ENCODE results near the gene TPM1. TPM values are rescaled to one million over a fixed set of nuclear protein-coding genes. Genes with fewer than 3 reads are reported as not detected.

TPM1 gene
- total RNA-seq, 6 experiments from 2014 or later: 1,264 to 1,620 (median 1,342) TPM

GRCh38 chr15:63012444-63012843 is 30.1 kb upstream of the TPM1 start:
- H3K36me3 Mint-ChIP-seq (ENCODE audit: low read depth): no peaks in the 10 kb centered on the region
- no peak for TF ChIP-seq CTCF (IDR thresholded peaks at IDR 0.05)
- H3K9me3 Mint-ChIP-seq: no peaks in the 10 kb centered on the region
- H3K4me1 Mint-ChIP-seq (ENCODE audit: low read depth): peaks cover 48% of the 10 kb centered on the region
- H3K27ac Mint-ChIP-seq: no peak overlapping the region
- H3K27me3 Mint-ChIP-seq (ENCODE audit: insufficient read depth): no peaks in the 10 kb centered on the region
- no peak for DNase-seq
- H3K4me3 Mint-ChIP-seq: no peak overlapping the region

GRCh38 chr15:63013052-63013808 is 29.3 kb upstream of the TPM1 start:
- H3K27ac Mint-ChIP-seq: peak overlapping the region; percentile 86
- DNase-seq: peak; percentile 73
- no peak for TF ChIP-seq CTCF (IDR thresholded peaks at IDR 0.05)
- no peaks in the 10 kb centered on the region for H3K36me3 Mint-ChIP-seq (ENCODE audit: low read depth)
- no peaks in the 10 kb centered on the region for H3K9me3 Mint-ChIP-seq
- H3K27me3 Mint-ChIP-seq (ENCODE audit: insufficient read depth): no peaks in the 10 kb centered on the region
- H3K4me3 Mint-ChIP-seq: peak overlapping the region; percentile 64
- peaks cover 49% of the 10 kb centered on the region for H3K4me1 Mint-ChIP-seq (ENCODE audit: low read depth)

- TF ChIP-seq CTCF (IDR thresholded peaks at IDR 0.05): no peak
- Mint-ChIP-seq H3K4me1 (ENCODE audit: low read depth) (peaks cover 62% of the 10 kb centered on the region), H3K9me3 (0 out of 2 replicates have a peak, but pooled peaks cover 4% of the 10 kb centered on the region), H3K27me3 (ENCODE audit: insufficient read depth) (no peaks in the 10 kb centered on the region), H3K36me3 (ENCODE audit: low read depth) (no peaks in the 10 kb centered on the region), H3K27ac (peak overlapping the region; percentile 86; the same call in 1 of the 2 replicates), H3K4me3 (no peak overlapping the region)
- DNase-seq: no peak
These were observed 28.0 kb upstream of the TPM1 start for GRCh38 chr15:63014578-63014977.

- H3K4me1 Mint-ChIP-seq (ENCODE audit: low read depth): peaks cover 73% of the 10 kb centered on the region
- no peaks in the 10 kb centered on the region; the same call in 1 of the 2 replicates for H3K27me3 Mint-ChIP-seq (ENCODE audit: insufficient read depth)
- peak overlapping the region; percentile 3; the same call in 1 of the 2 replicates for H3K4me3 Mint-ChIP-seq
- TF ChIP-seq CTCF (IDR thresholded peaks at IDR 0.05): no peak
- DNase-seq: peak; percentile 62
- 0 out of 2 replicates have a peak, but pooled peaks cover 4% of the 10 kb centered on the region for H3K9me3 Mint-ChIP-seq
- peak overlapping the region; percentile 86 for H3K27ac Mint-ChIP-seq
- no peaks in the 10 kb centered on the region for H3K36me3 Mint-ChIP-seq (ENCODE audit: low read depth)
These were observed 26.9 kb upstream of the TPM1 start for GRCh38 chr15:63015618-63016017.

- Mint-ChIP-seq H3K36me3 (ENCODE audit: low read depth) (no peaks in the 10 kb centered on the region), H3K4me1 (ENCODE audit: low read depth) (peaks cover 79% of the 10 kb centered on the region), H3K9me3 (0 out of 2 replicates have a peak, but pooled peaks cover 4% of the 10 kb centered on the region), H3K27me3 (ENCODE audit: insufficient read depth) (no peaks in the 10 kb centered on the region; the same call in 1 of the 2 replicates), H3K27ac (peak overlapping the region; percentile 86), H3K4me3 (no peak overlapping the region)
- TF ChIP-seq CTCF (IDR thresholded peaks at IDR 0.05): no peak
- no peak for DNase-seq
These were observed 26.3 kb upstream of the TPM1 start for GRCh38 chr15:63016234-63016633.
